ENCODE data around the gene CDYL2. TPM values are rescaled to one million over a fixed set of nuclear protein-coding genes. Genes with fewer than 3 reads are reported as not detected.

Gene CDYL2
- total RNA-seq, 1 donor from 2014 or later, result 3.4 TPM

GRCh38 chr16:80725566-80726162, 78.7 kb downstream of the CDYL2 start:
- no peak overlapping the region for H3K27ac Mint-ChIP-seq
- H3K27me3 Mint-ChIP-seq, result no peaks in the 10 kb centered on the region
- no peak for ATAC-seq (ENCODE audit: low read depth)
- no peak for TF ChIP-seq CTCF (IDR thresholded peaks at IDR 0.05)
- no peaks in the 10 kb centered on the region for H3K36me3 Mint-ChIP-seq (ENCODE audit: low read depth)
- ChIA-PET POLR2A (no interaction called here), CTCF (no interaction called here)
- intact Hi-C loops (cut with micrococcal nuclease), result no loop called here
- H3K9me3 Mint-ChIP-seq, result peaks cover 4% of the 10 kb centered on the region
- no peak overlapping the region for H3K4me3 Mint-ChIP-seq
- H3K4me1 Mint-ChIP-seq, result peaks cover 6% of the 10 kb centered on the region
- DNase-seq, result no peak

- ChIA-PET CTCF (no interaction called here), POLR2A (no interaction called here)
- peaks cover 21% of the 10 kb centered on the region for H3K4me1 Mint-ChIP-seq
- DNase-seq, result no peak
- H3K27ac Mint-ChIP-seq, result no peak overlapping the region
- H3K4me3 Mint-ChIP-seq, result no peak overlapping the region
- no peak for TF ChIP-seq CTCF (IDR thresholded peaks at IDR 0.05)
- H3K36me3 Mint-ChIP-seq (ENCODE audit: low read depth), result no peaks in the 10 kb centered on the region
- no peaks in the 10 kb centered on the region for H3K27me3 Mint-ChIP-seq
- no peak for ATAC-seq (ENCODE audit: low read depth)
- intact Hi-C loops (cut with micrococcal nuclease), result no loop called here
- peaks cover 2% of the 10 kb centered on the region for H3K9me3 Mint-ChIP-seq
These were observed 80.4 kb downstream of the CDYL2 start for GRCh38 chr16:80723981-80724380.

- Mint-ChIP-seq H3K27ac (no peak overlapping the region), H3K4me3 (no peak overlapping the region), H3K4me1 (peaks cover 21% of the 10 kb centered on the region), H3K9me3 (peaks cover 2% of the 10 kb centered on the region), H3K27me3 (no peaks in the 10 kb centered on the region), H3K36me3 (ENCODE audit: low read depth) (no peaks in the 10 kb centered on the region)
- intact Hi-C loops (cut with micrococcal nuclease), result no loop called here
- CTCF ChIA-PET, result no interaction called here
- POLR2A ChIA-PET, result no interaction called here
- no peak for ATAC-seq (ENCODE audit: low read depth)
- TF ChIP-seq CTCF (IDR thresholded peaks at IDR 0.05), result no peak
- DNase-seq, result no peak
These were observed 81.3 kb downstream of the CDYL2 start for GRCh38 chr16:80723091-80723490.

GRCh38 chr16:80720804-80721371, 83.5 kb downstream of the CDYL2 start:
- Mint-ChIP-seq H3K4me3 (no peak overlapping the region), H3K4me1 (peaks cover 21% of the 10 kb centered on the region), H3K27ac (no peak overlapping the region), H3K36me3 (ENCODE audit: low read depth) (no peaks in the 10 kb centered on the region), H3K27me3 (no peaks in the 10 kb centered on the region), H3K9me3 (peaks cover 2% of the 10 kb centered on the region)
- DNase-seq, result no peak
- POLR2A ChIA-PET, result interaction anchor here (0.6 kb wide), 1 partner anchor 44 kb away, joined by 3 read pairs; no protein-coding TSS in a partner anchor
- intact Hi-C loops (cut with micrococcal nuclease), result no loop called here
- no peak for ATAC-seq (ENCODE audit: low read depth)
- CTCF ChIA-PET, result no interaction called here
- TF ChIP-seq CTCF (IDR thresholded peaks at IDR 0.05), result no peak

- no peak overlapping the region for H3K4me3 Mint-ChIP-seq
- CTCF ChIA-PET, result interaction anchor here (1.1 kb wide), 1 partner anchor 19 kb away, joined by 3 read pairs; no protein-coding TSS in a partner anchor
These were observed 84.8 kb downstream of the CDYL2 start for GRCh38 chr16:80719573-80719972.

More at GRCh38 chr16:80719573-80719972, 84.8 kb downstream of the CDYL2 start:
- Mint-ChIP-seq H3K27ac (no peak overlapping the region), H3K36me3 (ENCODE audit: low read depth) (no peaks in the 10 kb centered on the region), H3K9me3 (peaks cover 2% of the 10 kb centered on the region), H3K27me3 (no peaks in the 10 kb centered on the region), H3K4me1 (peaks cover 21% of the 10 kb centered on the region)
- intact Hi-C loops (cut with micrococcal nuclease), result no loop called here
- ATAC-seq (ENCODE audit: low read depth) (no peak), DNase-seq (no peak)
- no peak for TF ChIP-seq CTCF (IDR thresholded peaks at IDR 0.05)
- POLR2A ChIA-PET, result no interaction called here
